NCI-H345 treated with DMSO at 0.1 percent for 48 hours (cell line): ENCODE results near the gene NBEA.
"Not testable (repeated sequence)": the region's sequence is repeated elsewhere in the genome, so short reads cannot be mapped to it uniquely, and the experiment has no call there.

Experiments
- DNase-seq: peaks from one replicate; lab custom pipeline; 2025; ENCODE audit not compliant: unreplicated experiment; lab: John Stamatoyannopoulos, UW

The NBEA gene

GRCh38 chr13:34941835-34942731, at the start of gene NBEA:
TSS of gene NBEA (plus strand) at chr13:34942270. CDS start at chr13:34942821, 551 bp downstream.
- peak; percentile 72 for DNase-seq

GRCh38 chr13:34894756-34895155, 47.3 kb upstream of the NBEA start:
- DNase-seq: no peak

- no peak for DNase-seq
These were observed 44.9 kb upstream of the NBEA start for GRCh38 chr13:34897220-34897619.

GRCh38 chr13:34899888-34900287, 42.2 kb upstream of the NBEA start:
- DNase-seq: no peak

GRCh38 chr13:34900288-34900739, 41.8 kb upstream of the NBEA start:
- DNase-seq: no peak

GRCh38 chr13:34901572-34901971, 40.5 kb upstream of the NBEA start:
- no peak for DNase-seq

DNA sequence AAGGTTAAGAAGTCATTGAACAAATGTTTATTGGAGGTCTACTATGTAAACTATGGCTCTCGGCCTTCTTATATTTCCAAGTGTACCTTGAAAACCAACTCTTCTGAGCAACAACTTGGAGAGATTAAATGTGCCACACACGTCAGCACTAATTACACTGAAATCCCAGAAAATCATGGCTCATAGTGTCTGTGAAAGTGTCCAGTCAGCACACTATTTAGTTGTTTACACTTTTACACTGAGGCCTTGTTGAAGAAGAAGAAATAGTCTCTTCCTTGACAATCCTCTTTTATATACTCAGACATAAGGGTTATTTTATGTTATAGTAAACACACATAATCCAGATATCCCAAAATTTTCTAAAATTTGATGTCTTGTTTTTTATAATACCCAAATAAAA, 30.9 kb upstream of the NBEA start:
- DNase-seq: no peak

- no peak for DNase-seq
These were observed 29.0 kb upstream of the NBEA start for GRCh38 chr13:34913040-34913439.

DNA sequence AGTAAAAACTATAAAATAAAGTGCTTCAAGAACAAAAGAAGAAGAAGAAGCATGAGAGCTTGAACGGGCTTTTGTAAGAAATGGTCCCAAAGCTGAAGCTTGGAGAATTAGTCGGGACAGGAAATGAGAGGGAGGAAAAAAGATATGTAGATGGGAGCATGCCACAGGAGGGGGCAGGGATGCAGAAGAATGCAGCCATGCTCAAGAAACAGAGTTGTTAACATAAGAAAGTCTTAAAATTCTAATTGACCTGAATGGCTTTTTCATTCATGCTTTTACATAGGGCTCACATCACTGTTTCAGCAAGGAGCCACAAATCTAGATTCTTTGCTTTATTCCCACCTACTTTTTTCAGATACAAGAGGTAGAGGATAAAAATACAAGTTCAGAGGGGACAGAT, 27.7 kb upstream of the NBEA start:
- no peak for DNase-seq

- no peak for DNase-seq
These were observed 15.6 kb upstream of the NBEA start for GRCh38 chr13:34926508-34926907.

GRCh38 chr13:34928676-34929075, 13.4 kb upstream of the NBEA start:
- DNase-seq: not testable (repeated sequence)

DNA sequence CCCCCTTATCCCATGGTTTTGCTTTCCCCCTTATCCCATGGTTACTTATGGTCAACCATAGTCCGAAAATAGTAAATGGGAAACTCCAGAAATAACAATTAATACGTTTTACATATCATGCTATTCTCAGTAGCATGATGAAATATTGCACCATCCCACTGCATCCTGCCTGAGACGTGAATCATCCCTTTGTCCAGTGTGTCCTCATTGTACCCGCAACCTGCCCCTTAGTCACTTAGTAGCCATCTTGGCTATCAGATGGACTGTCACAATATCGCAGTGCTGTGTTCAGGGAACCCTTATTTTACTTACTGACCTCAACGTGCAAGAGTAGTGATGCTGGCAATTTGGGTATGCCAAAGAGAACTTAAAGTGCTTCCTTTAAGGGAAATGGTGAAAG, 10.5 kb upstream of the NBEA start:
- no peak for DNase-seq

DNA sequence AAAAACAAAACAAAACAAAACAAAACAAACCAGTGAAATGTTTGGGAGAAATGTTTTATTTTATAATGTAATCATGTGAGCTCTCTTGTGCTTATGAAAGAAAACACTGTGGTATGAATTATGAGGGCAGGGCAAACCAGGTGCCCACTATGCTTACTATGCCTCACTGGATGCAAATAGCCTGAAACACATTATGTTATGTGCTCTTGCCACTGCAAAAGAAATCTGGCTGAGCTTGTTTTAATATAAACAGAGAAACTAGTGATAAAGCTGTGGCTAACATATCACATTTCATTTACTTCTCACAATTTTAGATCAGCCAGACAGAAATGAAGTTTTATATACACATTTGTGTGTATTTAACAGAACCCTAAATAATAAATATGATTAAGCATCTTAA, 8.7 kb upstream of the NBEA start:
- DNase-seq: peak; percentile 62

- DNase-seq: peak; percentile 21
These were observed 8.3 kb upstream of the NBEA start for GRCh38 chr13:34933786-34934185.

GRCh38 chr13:34935841-34936240, 6.2 kb upstream of the NBEA start:
- DNase-seq: no peak

DNA sequence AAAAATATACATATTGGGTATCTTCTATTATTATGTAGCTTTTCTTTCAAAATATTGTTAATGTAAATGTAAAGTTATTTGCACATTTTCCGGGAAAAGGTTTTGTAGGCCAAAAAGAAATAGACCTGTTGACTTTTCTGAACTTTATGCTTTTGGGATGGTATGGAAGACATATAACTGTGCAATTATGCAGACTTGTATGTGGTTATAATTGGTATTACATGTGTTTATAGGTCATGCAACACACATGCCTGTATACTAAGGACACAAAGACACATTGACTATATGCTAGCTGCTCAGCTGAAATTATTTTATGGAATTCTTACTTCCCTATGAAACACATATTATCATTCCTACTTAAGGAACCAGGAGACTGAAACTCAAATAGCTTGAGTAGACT, 2.3 kb upstream of the NBEA start:
- no peak for DNase-seq

GRCh38 chr13:34941436-34941834, 635 bp upstream of the NBEA start:
- peak; percentile 72 for DNase-seq

DNA sequence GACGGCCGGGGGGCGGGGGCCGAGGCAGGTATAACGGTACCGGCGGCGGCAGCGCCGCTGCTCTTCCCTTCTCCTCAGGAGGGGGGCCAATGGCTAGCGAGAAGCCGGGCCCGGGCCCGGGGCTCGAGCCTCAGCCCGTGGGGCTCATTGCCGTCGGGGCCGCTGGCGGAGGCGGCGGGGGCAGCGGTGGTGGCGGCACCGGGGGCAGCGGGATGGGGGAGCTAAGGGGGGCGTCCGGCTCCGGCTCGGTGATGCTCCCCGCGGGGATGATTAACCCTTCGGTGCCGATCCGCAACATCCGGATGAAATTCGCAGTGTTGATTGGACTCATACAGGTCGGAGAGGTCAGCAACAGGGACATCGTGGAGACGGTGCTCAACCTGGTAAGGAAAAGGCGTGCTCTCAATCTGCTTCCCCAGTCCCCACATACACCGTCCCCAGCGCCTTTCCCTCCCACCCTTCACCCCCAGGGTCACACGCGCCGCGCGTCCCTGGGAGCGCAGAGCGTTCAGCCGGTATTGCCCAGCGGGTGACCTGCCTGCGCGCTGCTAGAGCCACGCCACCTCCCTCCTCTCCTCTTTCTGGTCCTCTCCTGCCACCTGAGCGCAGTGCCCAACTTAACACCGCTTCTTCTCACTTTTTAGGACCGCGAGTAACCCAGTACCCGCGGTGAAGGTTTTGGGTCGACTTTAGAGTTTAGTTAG, 814 bp downstream of the NBEA start:
- DNase-seq: peak; percentile 18

DNA sequence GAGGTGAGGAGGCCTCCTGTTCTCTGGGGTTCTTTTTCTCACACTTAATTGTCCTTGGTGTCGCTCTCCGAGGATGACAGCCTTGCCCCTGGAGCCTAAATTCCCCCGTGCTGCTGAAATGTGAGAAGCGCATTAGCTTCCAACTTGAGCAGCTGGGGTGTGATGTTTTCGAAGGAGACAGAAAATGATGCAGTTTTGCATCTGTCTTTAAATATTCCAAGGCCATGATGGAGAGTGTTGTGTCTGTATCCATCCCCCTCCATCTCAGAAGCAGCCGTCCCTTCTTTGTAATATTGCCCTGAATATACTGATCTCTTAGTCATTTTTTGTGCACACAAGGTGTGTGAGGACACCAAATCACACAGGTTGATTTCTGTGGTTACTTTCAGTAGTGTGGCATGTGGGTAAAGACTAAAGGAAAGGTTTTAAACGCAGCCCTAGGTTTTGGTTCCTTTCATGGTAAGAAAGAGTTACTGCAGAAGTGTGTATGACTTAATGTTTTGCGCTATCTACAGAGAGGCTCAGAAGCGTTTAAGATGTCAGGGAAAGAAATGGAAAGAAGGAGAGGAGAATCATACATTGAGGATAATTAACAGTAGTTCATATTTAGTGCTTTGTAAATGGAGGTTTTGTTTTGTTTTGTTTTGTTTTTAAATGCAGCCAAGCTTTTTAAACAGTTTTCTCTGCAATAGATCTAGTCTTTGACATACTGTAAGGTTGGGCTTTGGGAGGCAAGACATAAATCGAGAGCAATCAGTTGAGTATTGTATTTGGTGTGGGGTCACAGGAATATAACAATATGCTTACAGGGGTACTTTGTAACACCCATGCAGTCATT, 1.6 kb downstream of the NBEA start:
- no peak for DNase-seq

GRCh38 chr13:34944274-34944634, 2.2 kb downstream of the NBEA start:
- DNase-seq: no peak

GRCh38 chr13:34944751-34945150, 2.7 kb downstream of the NBEA start:
- DNase-seq: no peak
